Endothelial cell of umbilical vein (primary cell): Measurements from ENCODE around the gene PBX2.

ENCODE experiments used
- CTCF ChIP-seq, 2 donors: IDR thresholded peaks; 1 replicate in 1 of 2; 2 replicates in 1 of 2; pipeline ENCODE4 v1.5.1; 2011; ENCODE audit warnings: low read length in 2 of 2, mild to moderate bottlenecking in 2 of 2, moderate library complexity in 2 of 2, control low read depth in 1 of 2, inconsistent platforms in 1 of 2, low read depth in 1 of 2; ENCODE audit not compliant: insufficient read depth in 1 of 2; ENCODE audit errors: extremely low read depth in 1 of 2
- EZH2 ChIP-seq: IDR thresholded peaks from 2 replicates; pipeline ENCODE4 v1.6.1; 2012; ENCODE audit warnings: borderline replicate concordance, low read depth, mild to moderate bottlenecking, moderate library complexity, low read length, inconsistent platforms; ENCODE audit not compliant: severe bottlenecking
- FOS ChIP-seq: IDR thresholded peaks from 2 replicates; pipeline ENCODE4 v1.6.1; 2011; ENCODE audit warnings: mild to moderate bottlenecking, low read length, moderate library complexity, borderline replicate concordance; ENCODE audit not compliant: insufficient read depth
- GATA2 ChIP-seq: IDR thresholded peaks from 2 replicates; pipeline ENCODE4 v1.7.0; 2011; ENCODE audit warnings: low read depth, mild to moderate bottlenecking, moderate library complexity, mixed read lengths, low read length; ENCODE audit not compliant: insufficient read length, insufficient read depth
- JUN ChIP-seq: IDR thresholded peaks from 2 replicates; pipeline ENCODE4 v1.6.1; 2011; ENCODE audit warnings: borderline replicate concordance, low read depth; ENCODE audit not compliant: insufficient read length, insufficient read depth
- MAX ChIP-seq: IDR thresholded peaks from 2 replicates; pipeline ENCODE4 v1.6.1; 2011; ENCODE audit not compliant: insufficient read depth, insufficient read length
- MYC ChIP-seq: IDR thresholded peaks from one replicate; pipeline ENCODE4 v1.6.1; 2011; ENCODE audit warnings: mild to moderate bottlenecking, low read depth, low read length
- POLR2A ChIP-seq: IDR thresholded peaks from 2 replicates; pipeline ENCODE4 v1.6.1; 2012; ENCODE audit warnings: low read depth, mild to moderate bottlenecking, control low read depth, low read length
- POLR2AphosphoS5 ChIP-seq: IDR thresholded peaks from 2 replicates; pipeline ENCODE4 v1.6.1; 2012; ENCODE audit warnings: low read depth, mild to moderate bottlenecking, control low read depth, low read length, moderate library complexity; ENCODE audit not compliant: insufficient read depth

- no peak for TF ChIP-seq CTCF (IDR thresholded peaks at IDR 0.05; ENCODE audit: extremely low read depth in 1 of 2, insufficient read depth in 1 of 2, low read depth in 1 of 2, low read length in 2 of 2)
- TF ChIP-seq EZH2 = no peak
- TF ChIP-seq POLR2AphosphoS5 = no peak
- no peak for TF ChIP-seq POLR2A
- no peak for TF ChIP-seq FOS
- no peak for TF ChIP-seq MYC
- TF ChIP-seq JUN = no peak
- TF ChIP-seq MAX = no peak
- no peak for TF ChIP-seq GATA2
Observed at GRCh38 chr6:32170294-32170693, 19.7 kb downstream of the PBX2 start.
